Fibroblast of mammary gland (primary cell): ENCODE data around the gene NAA60.
"Not testable (repeated sequence)": the region's sequence is repeated elsewhere in the genome, so short reads cannot be mapped to it uniquely, and the experiment has no call there.

Experiments
- DNase-seq: peaks from one replicate; pipeline ENCODE4 v3.0.0-alpha.2; 2010; ENCODE audit warnings: low read depth
- H3K4me3 ChIP-seq: 2 replicates; pipeline ENCODE4 v1.5.1; 2011; ENCODE audit warnings: low read depth, mild to moderate bottlenecking, low read length, moderate library complexity; ENCODE audit not compliant: control insufficient read depth
- TF ChIP-seq, protein P1 (sequence below): conservative IDR thresholded peaks from 2 replicates; pipeline ENCODE4 v1.5.1; 2011; ENCODE audit warnings: low read depth, low read length, inconsistent platforms; ENCODE audit not compliant: control insufficient read depth, insufficient read depth

NAA60 gene

GRCh38 chr16:3495176-3495575 lies 51.7 kb downstream of the NAA60 start, which contains the start of gene C16orf90:
Gene C16orf90 (minus strand): TSS chr16:3495489. CDS start chr16:3495421, 68 bp downstream.
- no peak within 1 kb of the TSS for H3K4me3 ChIP-seq
- TF ChIP-seq, protein P1, sequence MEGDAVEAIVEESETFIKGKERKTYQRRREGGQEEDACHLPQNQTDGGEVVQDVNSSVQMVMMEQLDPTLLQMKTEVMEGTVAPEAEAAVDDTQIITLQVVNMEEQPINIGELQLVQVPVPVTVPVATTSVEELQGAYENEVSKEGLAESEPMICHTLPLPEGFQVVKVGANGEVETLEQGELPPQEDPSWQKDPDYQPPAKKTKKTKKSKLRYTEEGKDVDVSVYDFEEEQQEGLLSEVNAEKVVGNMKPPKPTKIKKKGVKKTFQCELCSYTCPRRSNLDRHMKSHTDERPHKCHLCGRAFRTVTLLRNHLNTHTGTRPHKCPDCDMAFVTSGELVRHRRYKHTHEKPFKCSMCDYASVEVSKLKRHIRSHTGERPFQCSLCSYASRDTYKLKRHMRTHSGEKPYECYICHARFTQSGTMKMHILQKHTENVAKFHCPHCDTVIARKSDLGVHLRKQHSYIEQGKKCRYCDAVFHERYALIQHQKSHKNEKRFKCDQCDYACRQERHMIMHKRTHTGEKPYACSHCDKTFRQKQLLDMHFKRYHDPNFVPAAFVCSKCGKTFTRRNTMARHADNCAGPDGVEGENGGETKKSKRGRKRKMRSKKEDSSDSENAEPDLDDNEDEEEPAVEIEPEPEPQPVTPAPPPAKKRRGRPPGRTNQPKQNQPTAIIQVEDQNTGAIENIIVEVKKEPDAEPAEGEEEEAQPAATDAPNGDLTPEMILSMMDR: no peak
- no peak for DNase-seq

DNA sequence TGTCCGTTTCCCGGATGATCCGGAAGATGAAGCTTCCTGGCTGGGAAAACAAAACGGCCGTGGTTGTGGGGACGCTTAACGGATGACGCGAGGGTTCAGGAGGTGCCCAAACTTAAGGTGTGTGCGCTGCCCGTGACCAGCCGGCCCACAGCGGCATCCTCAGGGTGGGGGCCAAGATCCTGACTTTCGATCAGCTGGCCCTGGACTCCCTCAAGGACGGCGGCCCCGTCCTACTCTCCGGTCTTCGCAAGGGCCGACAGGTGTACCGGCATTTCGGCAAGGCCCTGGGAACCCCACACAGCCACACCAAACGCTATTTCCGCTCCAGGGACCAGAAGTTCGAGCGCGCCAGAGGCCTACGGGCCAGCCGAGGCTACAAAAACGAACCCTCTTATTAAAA lies 52.9 kb downstream of the NAA60 start:
- no peak for DNase-seq
- H3K4me3 ChIP-seq: no peak overlapping the region
- TF ChIP-seq, protein P1: no peak

DNA sequence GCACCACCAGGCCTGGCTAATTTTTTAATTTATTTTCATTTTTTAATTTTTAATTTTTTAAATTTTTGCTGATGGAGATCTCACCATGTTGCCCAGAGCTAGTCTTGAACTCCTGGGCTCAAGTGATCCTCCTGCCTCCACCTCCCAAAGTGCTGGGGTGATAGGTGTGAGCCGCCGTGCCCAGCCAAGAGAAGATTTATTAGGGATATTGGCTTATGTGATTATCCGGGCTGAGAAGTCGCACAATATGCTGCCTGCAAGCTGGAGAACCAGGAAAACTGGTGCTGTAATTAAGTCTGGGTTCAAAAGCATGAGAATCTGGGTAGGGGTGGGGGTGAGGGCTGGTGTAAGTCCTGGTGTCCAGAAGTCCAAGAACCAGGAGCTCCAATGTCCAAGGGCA lies 54.3 kb downstream of the NAA60 start:
- DNase-seq: no peak
- TF ChIP-seq, protein P1: no peak
- H3K4me3 ChIP-seq: no peak overlapping the region

DNA sequence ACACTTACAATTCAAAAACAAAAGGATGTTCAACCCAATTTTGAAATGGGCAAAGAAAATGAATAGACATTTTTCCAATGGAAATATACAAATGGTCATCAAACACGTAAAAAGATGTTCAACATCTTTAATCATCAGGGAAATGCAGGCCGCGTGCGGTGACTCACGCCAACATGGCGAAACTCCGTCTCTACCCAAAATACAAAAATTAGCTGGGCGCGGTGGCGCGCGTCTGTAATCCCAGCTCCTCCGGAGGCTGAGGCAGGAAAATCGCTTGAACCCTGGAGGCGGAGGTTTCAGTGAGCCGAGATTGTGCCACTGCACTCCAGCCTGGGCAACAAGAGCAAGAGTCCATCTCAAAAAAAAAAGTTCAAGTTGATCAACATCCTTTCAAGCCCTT lies 55.5 kb downstream of the NAA60 start:
- TF ChIP-seq, protein P1: no peak
- no peak for DNase-seq
- H3K4me3 ChIP-seq: no peak overlapping the region

DNA sequence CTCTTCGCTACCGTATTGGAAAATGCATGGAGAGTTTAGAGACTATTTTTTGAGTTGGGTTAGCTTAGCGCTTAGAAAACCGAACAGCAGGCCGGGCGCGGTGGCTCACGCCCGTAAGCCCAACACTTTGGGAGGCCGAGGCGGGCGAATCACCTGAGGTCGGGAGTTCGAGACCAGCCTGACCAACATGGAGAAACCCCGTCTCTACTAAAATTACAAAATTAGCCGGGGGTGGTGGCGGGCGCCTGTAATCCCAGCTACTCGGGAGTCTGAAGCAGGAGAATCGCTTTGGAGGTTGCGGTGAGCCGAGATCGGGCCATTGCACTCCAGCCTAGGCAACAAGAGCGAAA lies 57.9 kb downstream of the NAA60 start:
- H3K4me3 ChIP-seq: peak overlapping the region; percentile 85
- DNase-seq: not testable (repeated sequence)

DNA sequence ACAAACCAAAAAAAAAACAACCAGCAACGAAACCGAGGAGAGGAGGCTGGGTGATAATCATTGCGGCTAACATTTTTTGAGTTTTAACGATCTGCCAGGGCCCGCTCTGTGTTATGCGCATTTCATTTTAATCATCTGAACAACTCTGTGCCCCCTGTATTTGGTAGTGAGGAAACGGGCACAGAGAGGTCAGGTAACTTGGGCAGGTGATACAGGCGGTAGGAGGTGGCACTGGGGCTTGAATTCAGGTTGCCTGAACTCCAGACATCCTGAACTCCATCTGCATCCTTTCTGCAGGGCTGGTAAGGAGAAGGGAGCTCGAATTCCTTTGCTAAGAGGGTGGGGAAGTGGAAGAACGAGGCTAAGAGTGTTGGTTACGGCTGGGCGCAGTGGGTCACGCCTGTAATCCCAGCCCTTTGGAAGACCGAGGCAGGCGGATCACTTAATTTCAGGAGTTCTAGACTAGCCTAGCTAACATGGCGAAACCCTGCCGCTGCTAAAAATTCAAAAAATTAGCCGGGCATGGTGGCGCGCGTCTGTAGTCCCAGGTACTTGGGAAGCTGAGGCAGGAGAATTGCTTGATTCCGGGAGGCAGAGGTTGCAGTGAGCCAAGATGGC lies 58.4 kb downstream of the NAA60 start:
- H3K4me3 ChIP-seq: peak overlapping the region; percentile 85
- TF ChIP-seq, protein P1: no peak

DNA sequence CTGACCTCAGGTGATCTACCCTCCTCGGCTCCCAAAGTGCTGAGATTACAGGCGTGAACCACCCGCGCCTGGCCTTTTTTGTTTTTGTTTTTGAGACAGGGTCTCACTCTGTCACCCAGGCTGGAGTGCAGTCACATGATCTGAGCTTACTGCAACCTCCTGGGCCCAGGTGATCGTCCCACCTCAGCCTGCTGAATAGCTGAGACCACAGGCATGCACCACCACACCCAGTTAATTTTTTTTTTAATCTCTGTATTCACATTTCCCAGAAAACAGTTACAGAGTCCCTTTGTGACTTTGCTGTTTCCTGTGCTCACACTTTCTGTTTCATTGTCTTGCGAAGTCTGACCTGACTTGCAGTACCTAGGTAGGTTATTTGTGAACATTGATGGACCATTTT lies 60.0 kb downstream of the NAA60 start:
- H3K4me3 ChIP-seq: no peak overlapping the region
- no peak for DNase-seq
- TF ChIP-seq, protein P1: no peak

More for the DNA sequence above, 58.4 kb downstream of the NAA60 start:
- DNase-seq: no peak
